ENCODE data around the gene SPEF1. TPM values are rescaled to one million over a fixed set of nuclear protein-coding genes. Genes with fewer than 3 reads are reported as not detected.

SPEF1 gene
- total and polyA plus RNA-seq, 7 donors, result 0.12 to 1.7 (median 0.24) TPM; not detected in 3

DNA sequence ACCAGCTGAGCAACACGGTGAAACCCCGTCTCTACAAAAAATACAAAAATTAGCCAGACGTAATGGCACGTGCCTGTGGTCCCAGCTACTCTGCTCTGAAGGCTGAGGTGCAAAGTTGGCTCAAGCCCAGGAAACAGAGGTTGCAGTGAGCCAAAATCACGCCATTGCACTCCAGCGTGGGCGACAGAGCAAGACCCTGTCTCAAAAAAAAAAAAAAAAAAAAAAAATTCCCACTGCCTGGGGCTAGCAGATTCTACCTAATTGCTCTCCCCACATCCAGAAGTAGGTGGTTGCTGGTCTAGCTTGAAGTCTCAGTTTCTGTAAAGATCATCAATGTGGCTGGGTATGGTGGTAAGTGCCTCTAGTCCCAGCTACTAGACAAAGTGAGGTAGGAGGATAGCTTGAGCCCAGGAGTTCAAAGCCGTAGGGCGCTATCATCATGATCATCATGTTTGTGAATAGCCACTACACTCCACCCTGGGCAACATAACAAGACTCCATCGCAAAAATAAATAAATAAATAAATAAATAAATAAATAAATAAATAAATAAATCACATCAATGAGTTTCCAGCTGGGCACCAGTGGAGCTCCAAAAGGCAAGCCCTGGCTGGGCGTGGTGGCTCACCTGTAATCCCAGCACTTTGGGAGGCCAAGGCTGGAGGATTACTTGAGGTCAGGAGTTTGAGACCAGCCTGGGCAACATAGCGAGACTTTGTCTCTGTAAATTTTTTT lies 32.8 kb upstream of the SPEF1 start:
- no peak overlapping the region for H3K27ac ChIP-seq
- H3K4me1 ChIP-seq, result peaks cover 32% of the 10 kb centered on the region
- H3K4me3 ChIP-seq, result no peak overlapping the region
- TF ChIP-seq, protein P1, sequence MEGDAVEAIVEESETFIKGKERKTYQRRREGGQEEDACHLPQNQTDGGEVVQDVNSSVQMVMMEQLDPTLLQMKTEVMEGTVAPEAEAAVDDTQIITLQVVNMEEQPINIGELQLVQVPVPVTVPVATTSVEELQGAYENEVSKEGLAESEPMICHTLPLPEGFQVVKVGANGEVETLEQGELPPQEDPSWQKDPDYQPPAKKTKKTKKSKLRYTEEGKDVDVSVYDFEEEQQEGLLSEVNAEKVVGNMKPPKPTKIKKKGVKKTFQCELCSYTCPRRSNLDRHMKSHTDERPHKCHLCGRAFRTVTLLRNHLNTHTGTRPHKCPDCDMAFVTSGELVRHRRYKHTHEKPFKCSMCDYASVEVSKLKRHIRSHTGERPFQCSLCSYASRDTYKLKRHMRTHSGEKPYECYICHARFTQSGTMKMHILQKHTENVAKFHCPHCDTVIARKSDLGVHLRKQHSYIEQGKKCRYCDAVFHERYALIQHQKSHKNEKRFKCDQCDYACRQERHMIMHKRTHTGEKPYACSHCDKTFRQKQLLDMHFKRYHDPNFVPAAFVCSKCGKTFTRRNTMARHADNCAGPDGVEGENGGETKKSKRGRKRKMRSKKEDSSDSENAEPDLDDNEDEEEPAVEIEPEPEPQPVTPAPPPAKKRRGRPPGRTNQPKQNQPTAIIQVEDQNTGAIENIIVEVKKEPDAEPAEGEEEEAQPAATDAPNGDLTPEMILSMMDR (IDR thresholded peaks at IDR 0.05), result no peak
- DNase-seq, result no peak
- no peaks in the 10 kb centered on the region for H3K36me3 ChIP-seq (ENCODE audit: insufficient read depth in 1 of 2, low read depth in 1 of 2)
- ATAC-seq, result no peak
- 84 to 88% (median 87%) methylated on average over 12 of the region's 12 CpGs for WGBS, 3 donors
- H3K9me3 ChIP-seq, result no peaks in the 10 kb centered on the region
- H3K27me3 ChIP-seq (ENCODE audit: insufficient read depth in 3 of 3, low read length in 2 of 3), result no peaks in the 10 kb centered on the region
- intact Hi-C loops (cut with DNase I), result no loop called here

DNA sequence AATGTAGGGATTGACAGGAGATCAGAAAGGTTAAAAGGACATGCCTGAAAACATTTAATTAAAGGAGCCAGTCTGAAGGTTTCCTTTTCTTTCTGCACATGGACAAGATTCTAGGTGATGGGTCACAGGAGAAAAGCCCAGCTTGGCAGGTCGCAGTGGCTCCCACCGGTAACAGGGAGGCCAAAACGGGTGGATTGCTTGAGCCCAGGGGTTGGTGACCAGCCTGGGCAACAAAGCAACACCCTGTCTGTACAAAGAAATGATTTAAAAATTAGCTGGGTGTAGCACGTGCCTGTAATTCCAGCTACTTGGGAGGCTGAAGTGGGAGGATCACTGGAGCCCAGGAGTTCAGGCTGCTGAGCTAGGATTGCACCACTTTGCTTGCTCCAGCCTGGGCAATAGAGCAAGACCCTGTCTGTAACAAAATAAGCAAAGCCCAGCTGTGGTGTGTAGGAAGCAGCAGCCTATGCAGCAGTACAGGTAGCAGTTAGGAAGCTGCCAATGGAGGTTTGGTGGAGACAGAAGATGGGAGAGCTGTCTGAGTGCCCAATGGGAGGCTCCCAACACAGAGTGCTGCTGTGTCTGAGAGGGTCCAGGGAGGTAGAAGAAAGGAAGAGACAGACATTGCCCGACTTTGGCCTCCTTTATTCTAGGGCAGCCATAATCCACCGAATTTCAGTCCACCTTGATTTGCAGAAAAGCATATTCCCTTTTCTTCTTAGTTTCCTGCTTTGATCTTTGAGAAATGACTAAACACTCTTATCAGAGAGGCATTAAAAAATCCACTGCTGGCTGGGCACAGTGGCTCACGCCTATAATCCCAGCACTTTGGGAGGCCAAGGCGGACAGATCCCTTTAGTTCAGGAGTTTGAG lies 32.0 kb upstream of the SPEF1 start:
- Histone ChIP-seq H3K9me3 (no peaks in the 10 kb centered on the region), H3K27ac (peak overlapping the region; percentile 82), H3K36me3 (ENCODE audit: insufficient read depth in 1 of 2, low read depth in 1 of 2) (no peaks in the 10 kb centered on the region), H3K4me3 (no peak overlapping the region), H3K4me1 (peaks cover 33% of the 10 kb centered on the region), H3K27me3 (ENCODE audit: insufficient read depth in 3 of 3, low read length in 2 of 3) (no peaks in the 10 kb centered on the region)
- WGBS, 3 donors, result 61 to 80% (median 73%) methylated on average over 8 of the region's 8 CpGs
- intact Hi-C loops (cut with DNase I), result no loop called here
- no peak for ATAC-seq
- peak in 1 of 2 donors; percentile 27 for DNase-seq
- TF ChIP-seq, protein P1 (IDR thresholded peaks at IDR 0.05), result no peak

DNA sequence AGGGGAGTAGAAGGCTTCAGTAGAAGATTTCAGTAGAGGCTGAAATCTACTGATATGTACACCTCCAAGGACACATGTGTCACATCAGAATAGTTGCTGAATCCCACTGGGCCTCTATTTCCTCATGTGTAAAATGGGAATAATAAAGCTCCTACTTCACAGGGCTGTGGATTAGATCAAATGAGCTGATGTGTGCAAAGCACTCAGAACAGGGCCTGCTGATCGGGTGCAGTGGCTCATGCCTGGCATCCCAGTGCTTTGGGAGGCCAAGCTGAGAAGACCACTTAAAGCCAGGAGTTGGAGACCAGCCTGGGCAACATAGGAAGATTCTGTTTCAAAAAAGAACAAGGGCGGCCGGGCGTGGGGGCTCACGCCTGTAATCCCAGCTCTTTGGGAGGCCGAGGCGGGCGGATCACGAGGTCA lies 31.0 kb upstream of the SPEF1 start:
- H3K27me3 ChIP-seq (ENCODE audit: insufficient read depth in 3 of 3, low read length in 2 of 3), result no peaks in the 10 kb centered on the region
- H3K36me3 ChIP-seq (ENCODE audit: insufficient read depth in 1 of 2, low read depth in 1 of 2), result no peaks in the 10 kb centered on the region
- WGBS, 3 donors, result 82 to 90% (median 88%) methylated on average over 7 to 9 of the region's 9 CpGs
- intact Hi-C loops (cut with DNase I), result no loop called here
- H3K4me3 ChIP-seq, result peak overlapping the region; percentile 67
- ATAC-seq, result no peak
- TF ChIP-seq, protein P1 (IDR thresholded peaks at IDR 0.05), result no peak
- peaks cover 39% of the 10 kb centered on the region for H3K4me1 ChIP-seq
- no peaks in the 10 kb centered on the region for H3K9me3 ChIP-seq
- DNase-seq, result no peak
- peak overlapping the region; percentile 82 for H3K27ac ChIP-seq

DNA sequence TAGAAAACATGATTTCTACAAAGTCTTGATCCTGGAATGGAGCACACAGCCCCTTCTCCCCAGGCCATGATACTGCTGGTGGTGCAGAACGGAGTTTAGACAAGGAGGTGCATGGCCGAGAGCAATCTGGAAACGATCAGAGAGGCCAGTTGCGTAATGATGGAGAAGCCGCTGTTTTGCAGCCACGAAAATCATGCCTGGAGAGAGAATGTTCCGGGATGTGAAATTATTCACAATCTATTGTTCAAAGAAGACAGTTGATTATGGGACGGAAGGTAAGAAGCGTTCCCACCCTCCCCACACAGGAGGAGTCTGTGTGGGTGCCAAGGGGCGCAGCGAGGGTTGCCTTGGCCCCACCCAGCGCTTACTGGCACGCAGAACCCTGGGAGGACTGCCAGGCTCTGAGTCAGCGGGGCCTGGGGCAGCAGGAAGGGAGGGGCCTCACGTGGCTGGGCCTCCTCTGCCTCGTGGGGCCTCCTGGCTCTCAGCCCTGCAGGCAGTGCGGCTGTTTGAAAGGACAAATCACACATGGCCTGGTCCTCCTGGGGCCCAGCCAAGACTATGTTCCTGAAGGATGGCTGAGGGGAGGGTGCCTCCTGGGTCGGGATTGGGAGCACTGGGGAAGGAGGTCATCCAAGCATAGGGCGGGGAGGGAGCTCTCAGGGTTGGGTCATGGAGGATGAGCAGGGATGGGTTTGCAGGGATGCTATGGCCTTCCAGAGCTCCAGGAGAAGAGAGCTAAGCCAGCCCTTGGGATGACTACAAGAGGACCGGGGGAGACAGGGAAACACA lies 30.4 kb upstream of the SPEF1 start:
- Histone ChIP-seq H3K4me3 (peak overlapping the region; percentile 67), H3K27me3 (ENCODE audit: insufficient read depth in 3 of 3, low read length in 2 of 3) (no peaks in the 10 kb centered on the region), H3K27ac (peak overlapping the region; percentile 82), H3K9me3 (no peaks in the 10 kb centered on the region), H3K4me1 (peaks cover 45% of the 10 kb centered on the region), H3K36me3 (ENCODE audit: insufficient read depth in 1 of 2, low read depth in 1 of 2) (no peaks in the 10 kb centered on the region)
- TF ChIP-seq, protein P1 (IDR thresholded peaks at IDR 0.05), result no peak
- intact Hi-C loops (cut with DNase I), result no loop called here
- DNase-seq, result peak; percentile 99
- peak; percentile 90 to 94 (median 92) for ATAC-seq
- 1% methylated on average over 20 of the region's 20 CpGs for WGBS, 3 donors

All from psoas muscle (tissue), 8 donors.